ENCODE measurements around the gene TUSC2. TPM values are rescaled to one million over a fixed set of nuclear protein-coding genes. Genes with fewer than 3 reads are reported as not detected.

TUSC2 gene
- total RNA-seq, 1 experiment from 2014 or later, result 33.5 TPM

- no peak for TF ChIP-seq CTCF (conservative IDR thresholded peaks at IDR 0.05)
- Mint-ChIP-seq H3K27me3 (ENCODE audit: low read depth) (no peaks in the 10 kb centered on the region; the same call in 1 of the 2 replicates), H3K36me3 (ENCODE audit: insufficient read depth in 1 of 3, low read depth in 3 of 3) (peaks cover 19 to 39% (median 22%) of the 10 kb centered on the region in 3 experiments), H3K4me1 (peaks cover 15 to 31% of the 10 kb centered on the region in 2 experiments), H3K4me3 (peak overlapping the region; percentile 88 to 96; a peak in 2 of 5 replicates), H3K27ac (no peak overlapping the region), H3K9me3 (no peaks in the 10 kb centered on the region)
- Histone ChIP-seq H3K9ac (ENCODE audit: extremely low read depth, insufficient read length, low read length) (no peak overlapping the region), H3K14ac (ENCODE audit: insufficient read depth, low read length) (no peak overlapping the region), H3K23me2 (ENCODE audit: insufficient read length, low read depth, low read length, poor library complexity, severe bottlenecking) (peaks cover 23% of the 10 kb centered on the region), H2AK5ac (ENCODE audit: insufficient read length, low read length) (no peak overlapping the region), H3K79me2 (ENCODE audit: insufficient read depth, low read length) (peaks cover 4% of the 10 kb centered on the region; the same call in 1 of the 2 replicates), H4K91ac (ENCODE audit: insufficient read length, low read depth, low read length) (no peak overlapping the region), H3K27me3 (ENCODE audit: insufficient read depth, low read length) (no peaks in the 10 kb centered on the region), H2BK12ac (ENCODE audit: insufficient read length, low read depth, low read length) (no peak overlapping the region), H3K4me2 (ENCODE audit: insufficient read depth, insufficient read length, low read length) (no peak overlapping the region), H2BK5ac (ENCODE audit: insufficient read length, low read length) (no peak overlapping the region), H3T11ph (ENCODE audit: low read length) (no peak overlapping the region), H3K4me1 (ENCODE audit: insufficient read depth, low read length) (peaks cover 6% of the 10 kb centered on the region; the same call in 1 of the 2 replicates), H4K20me1 (ENCODE audit: control insufficient read depth, insufficient read depth, insufficient read length) (no peaks in the 10 kb centered on the region), H3K56ac (ENCODE audit: insufficient read length, low read depth, low read length) (no peak overlapping the region), H3K18ac (ENCODE audit: insufficient read length, low read depth, low read length) (no peak overlapping the region), H3K4ac (ENCODE audit: low read depth, low read length) (no peak overlapping the region), H2BK120ac (ENCODE audit: low read depth, low read length, poor library complexity, severe bottlenecking) (no peak overlapping the region), H3K9me3 (ENCODE audit: control insufficient read depth, low read depth, low read length) (no peaks in the 10 kb centered on the region), H3K79me1 (ENCODE audit: insufficient read depth, low read depth, low read length, poor library complexity, severe bottlenecking) (peaks cover 6% of the 10 kb centered on the region), H3K27ac (ENCODE audit: insufficient read length, low read depth, low read length) (no peak overlapping the region), H3K23ac (ENCODE audit: insufficient read length, low read depth, low read length) (no peak overlapping the region), H4K8ac (replicated peaks; ENCODE audit: insufficient read length, low read depth, low read length) (no peak overlapping the region), H2AFZ (ENCODE audit: low read length) (no peak overlapping the region), H4K5ac (ENCODE audit: insufficient read length, low read depth, low read length) (no peak overlapping the region), H2BK20ac (ENCODE audit: low read depth, low read length, poor library complexity, severe bottlenecking) (no peak overlapping the region), H2BK15ac (ENCODE audit: low read depth, low read length) (no peak overlapping the region)
- DNase-seq, result no peak
- no CpG with 5 or more reads among the region's 11 CpGs for WGBS (ENCODE audit: extremely low coverage, insufficient read length, low lambda C conversion rate)
These were observed 2.4 kb downstream of the TUSC2 start for GRCh38 chr3:50325497-50326181.

All from H9 (cell line).